ENCODE data around the gene NRIP1.
"Not testable (repeated sequence)": the region's sequence is repeated elsewhere in the genome, so short reads cannot be mapped to it uniquely, and the experiment has no call there.

Gene NRIP1

DNA sequence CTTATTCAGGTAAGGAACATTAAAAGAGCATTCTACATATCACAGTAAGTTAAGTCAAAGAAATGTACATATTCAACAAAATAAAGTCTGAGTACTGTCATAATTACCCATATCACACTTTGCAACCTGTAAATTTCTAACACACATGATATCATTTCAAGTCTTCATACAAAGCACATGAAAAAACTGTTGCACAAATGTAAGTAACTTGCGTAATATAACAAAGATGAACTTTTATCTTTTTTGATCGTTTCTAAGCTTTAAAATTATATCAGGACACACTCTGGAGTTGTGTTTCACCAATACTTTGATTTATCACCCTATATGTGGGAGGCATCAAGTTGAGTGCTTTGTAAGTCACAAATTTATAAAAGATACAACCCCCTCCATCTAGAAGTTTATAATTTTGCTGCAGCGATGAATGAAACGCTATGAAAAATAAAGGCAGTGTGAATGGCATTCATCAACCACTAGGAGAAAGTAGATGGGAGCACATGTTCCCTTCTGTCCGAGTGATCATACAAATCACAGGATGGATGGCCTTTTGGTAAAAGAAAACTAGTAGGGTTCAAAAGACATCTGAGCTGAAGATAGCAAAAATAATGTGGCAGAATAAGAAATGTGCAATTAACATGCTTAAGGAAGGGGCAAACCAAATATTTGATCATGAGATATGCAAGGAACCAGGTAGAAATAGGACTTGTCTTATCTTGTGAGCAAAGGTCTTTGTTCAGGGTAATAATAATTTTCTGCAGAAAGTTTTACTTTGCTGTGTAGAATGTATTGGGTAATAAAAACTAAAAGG, 27.5 kb downstream of the NRIP1 start:
- DNase-seq = no peak

DNA sequence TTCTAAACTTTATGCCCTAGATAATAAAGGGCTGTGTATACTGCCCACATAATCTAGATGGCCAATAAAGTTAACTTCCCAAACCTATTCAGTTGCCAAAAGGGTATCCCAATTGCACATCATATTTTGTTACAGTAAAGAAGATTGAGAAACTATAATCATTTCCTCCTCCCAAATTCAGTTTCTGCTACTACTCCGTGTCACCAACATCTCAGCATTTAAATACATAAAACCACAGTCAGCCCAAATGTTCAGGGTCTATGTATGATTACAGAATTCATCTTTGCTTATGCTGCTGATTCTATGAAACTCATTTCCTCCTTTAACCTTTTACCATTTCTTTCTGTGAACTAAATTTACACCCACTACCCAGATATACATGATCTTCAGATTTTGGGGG, 28.6 kb downstream of the NRIP1 start:
- no peak for DNase-seq

DNA sequence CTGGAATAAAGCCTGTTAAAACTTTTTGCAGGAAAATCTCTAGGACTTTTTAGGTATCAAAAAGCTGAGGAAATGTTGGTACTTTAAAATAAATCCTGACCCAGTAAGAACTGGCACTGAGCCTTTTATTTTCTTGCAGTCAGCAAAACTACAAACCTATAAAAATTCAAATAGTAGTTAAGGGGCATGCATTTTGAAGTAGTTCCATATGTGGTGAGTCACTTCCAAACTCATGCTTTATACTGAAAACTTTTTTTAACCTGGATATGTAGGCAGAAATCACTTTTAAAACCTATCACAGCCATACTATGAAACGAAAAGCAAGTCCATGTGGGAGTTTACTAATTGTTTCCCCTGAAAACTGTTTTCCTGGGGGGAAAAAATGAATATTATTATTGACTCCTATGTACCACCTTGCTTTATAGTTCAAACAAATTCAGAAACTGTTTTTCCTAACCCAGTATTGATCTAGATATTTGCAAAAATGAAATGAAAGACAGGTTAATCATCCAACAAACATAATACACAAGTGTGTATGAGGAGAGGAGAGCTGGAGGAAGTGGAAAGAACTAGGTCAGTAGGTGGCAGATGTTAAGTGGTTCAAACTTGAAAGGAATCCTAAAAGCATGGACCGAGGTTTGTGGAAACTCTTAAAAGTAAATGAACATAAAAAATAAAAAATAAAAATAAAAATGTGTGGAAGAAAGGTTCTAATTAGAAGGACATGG, 30.5 kb downstream of the NRIP1 start:
- no peak for DNase-seq

- no peak for DNase-seq
Observed at GRCh38 chr21:15031790-15032357, 32.9 kb downstream of the NRIP1 start.

GRCh38 chr21:15031362-15031761, 33.4 kb downstream of the NRIP1 start:
- DNase-seq = not testable (repeated sequence)

- DNase-seq = not testable (repeated sequence)
Observed at GRCh38 chr21:15030861-15031260, 33.9 kb downstream of the NRIP1 start.

GRCh38 chr21:15029077-15029476, 35.7 kb downstream of the NRIP1 start:
- no peak for DNase-seq

GRCh38 chr21:15028186-15028585, 36.6 kb downstream of the NRIP1 start:
- no peak for DNase-seq

GRCh38 chr21:15027056-15027455, 37.7 kb downstream of the NRIP1 start:
- DNase-seq = no peak

GRCh38 chr21:15026370-15026769, 38.4 kb downstream of the NRIP1 start:
- no peak for DNase-seq

- DNase-seq = no peak
Observed at GRCh38 chr21:15023776-15024175, 41.0 kb downstream of the NRIP1 start.

DNA sequence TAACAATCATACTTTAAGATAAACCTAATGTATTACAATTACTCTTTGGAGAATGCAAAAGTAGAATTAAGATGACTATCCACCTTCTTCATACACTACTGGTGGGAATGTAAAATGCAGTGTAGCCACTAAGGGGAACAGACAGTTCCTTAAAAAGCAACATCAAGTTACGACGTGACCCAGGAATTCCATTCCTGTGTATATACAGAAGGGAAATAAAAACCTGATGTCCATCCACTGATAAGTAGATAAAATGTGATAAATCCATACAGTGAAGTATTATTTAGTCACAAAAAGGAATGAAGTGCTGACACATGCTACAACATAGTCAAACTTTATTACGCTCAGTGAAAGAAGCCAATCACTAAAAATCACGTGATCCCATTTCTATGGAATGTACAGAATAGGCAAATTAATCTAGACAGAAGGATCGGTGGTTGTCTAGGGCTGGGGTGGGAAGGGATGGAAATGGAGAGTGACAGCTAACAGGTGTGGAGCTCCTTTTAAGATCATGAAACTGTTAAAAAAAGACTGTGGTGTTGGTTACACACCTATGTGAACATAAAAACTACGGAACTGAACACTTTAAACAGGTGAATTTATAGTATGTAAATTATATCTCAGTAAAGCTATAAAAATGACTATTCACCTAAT, 42.1 kb downstream of the NRIP1 start:
- DNase-seq = no peak

GRCh38 chr21:15020797-15021196, 44.0 kb downstream of the NRIP1 start:
- DNase-seq = no peak

- no peak for DNase-seq
Observed at GRCh38 chr21:15018382-15018781, 46.4 kb downstream of the NRIP1 start.

DNA sequence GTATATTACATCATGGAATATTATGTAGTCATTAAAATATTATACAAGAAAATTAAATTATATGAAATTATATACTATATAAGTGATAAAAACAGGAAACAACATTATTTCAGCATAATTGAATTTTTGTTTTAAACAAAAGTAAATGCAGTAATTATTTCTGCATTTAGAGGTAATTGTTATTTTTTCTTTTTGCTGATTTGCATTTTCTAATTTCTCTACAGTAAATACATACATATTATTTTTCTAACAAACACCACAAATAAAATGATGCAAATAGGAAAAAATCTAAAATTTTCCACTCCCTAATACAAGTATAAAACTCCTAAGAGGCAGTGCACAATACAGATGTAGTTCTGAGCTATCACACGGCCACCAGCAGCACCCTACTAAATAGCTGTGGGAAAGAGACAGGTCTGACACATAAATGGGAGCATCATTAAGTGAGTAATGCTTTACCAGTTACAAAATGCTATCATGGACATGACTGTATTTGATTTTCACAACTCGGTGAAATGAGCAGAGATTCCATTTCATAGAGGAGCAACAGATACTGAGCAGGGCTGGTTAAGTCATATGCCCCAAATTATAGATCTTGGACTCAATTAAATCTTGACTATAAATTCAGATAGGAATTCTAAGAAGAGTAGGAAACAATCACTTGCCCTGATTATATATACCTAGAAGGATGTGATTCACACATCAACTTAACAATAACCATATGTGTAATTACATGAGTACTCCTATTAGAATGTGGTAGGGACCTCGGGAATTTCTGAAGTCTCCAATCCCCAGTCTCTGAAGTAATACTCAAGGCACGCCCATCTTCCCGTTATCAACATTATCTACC, 49.0 kb downstream of the NRIP1 start:
- DNase-seq = no peak

DNA sequence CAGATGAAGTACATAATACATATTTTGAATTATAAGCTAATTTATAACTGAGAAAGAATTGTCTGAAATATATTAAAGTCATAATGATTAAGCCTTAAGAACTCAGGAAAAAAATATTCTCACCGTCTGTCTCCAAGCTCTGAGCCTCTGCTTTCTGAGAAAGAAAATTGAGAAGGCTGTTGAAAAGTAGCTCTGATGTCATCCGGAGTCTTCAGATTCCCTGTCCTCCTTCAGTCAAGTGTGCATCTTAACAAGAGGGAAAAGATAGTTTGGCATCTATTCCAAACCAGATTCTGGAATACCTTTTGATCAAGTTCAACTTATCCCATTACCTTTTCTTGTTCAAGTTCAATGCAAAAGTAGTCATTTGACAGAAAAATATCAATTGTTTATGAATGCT, 50.6 kb downstream of the NRIP1 start:
- DNase-seq = no peak

- no peak for DNase-seq
Observed at GRCh38 chr21:15011967-15012366, 52.8 kb downstream of the NRIP1 start.

- DNase-seq = no peak
Observed at GRCh38 chr21:15010645-15011044, 54.2 kb downstream of the NRIP1 start.

- DNase-seq = no peak
Observed at GRCh38 chr21:15009837-15010363, 54.9 kb downstream of the NRIP1 start.

DNA sequence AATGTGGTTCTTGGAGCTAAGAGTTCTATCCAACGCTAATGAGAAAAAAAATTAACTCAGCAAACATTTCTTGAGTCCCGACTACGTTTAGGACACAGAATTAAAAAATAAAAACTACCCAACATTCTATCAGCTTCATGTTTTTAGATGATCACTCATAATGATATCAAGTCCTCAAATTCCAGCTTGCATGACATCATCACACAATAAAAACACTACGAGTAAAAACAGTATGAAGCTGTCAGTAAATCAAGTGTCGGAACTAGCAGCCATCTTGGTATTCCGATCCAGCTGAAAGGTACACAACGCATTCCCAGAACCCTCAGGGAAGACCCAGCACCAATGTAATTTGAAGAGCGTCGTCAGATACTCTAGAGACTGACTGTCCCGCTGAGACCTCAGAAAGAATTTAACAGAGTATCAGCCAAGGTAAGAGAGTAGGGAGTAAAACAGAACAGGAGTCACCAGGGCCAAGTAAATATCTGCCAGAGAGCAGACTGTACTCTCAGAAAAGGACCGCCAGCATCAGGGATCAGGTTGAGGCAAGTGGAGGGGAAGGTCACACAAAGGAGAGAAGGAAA, 57.0 kb downstream of the NRIP1 start:
- no peak for DNase-seq

GRCh38 chr21:15006594-15007230, 58.1 kb downstream of the NRIP1 start:
- DNase-seq = no peak

Measured in midbrain (tissue), 1 donor.